ENCODE measurements around the gene PPP6R3.

DNA sequence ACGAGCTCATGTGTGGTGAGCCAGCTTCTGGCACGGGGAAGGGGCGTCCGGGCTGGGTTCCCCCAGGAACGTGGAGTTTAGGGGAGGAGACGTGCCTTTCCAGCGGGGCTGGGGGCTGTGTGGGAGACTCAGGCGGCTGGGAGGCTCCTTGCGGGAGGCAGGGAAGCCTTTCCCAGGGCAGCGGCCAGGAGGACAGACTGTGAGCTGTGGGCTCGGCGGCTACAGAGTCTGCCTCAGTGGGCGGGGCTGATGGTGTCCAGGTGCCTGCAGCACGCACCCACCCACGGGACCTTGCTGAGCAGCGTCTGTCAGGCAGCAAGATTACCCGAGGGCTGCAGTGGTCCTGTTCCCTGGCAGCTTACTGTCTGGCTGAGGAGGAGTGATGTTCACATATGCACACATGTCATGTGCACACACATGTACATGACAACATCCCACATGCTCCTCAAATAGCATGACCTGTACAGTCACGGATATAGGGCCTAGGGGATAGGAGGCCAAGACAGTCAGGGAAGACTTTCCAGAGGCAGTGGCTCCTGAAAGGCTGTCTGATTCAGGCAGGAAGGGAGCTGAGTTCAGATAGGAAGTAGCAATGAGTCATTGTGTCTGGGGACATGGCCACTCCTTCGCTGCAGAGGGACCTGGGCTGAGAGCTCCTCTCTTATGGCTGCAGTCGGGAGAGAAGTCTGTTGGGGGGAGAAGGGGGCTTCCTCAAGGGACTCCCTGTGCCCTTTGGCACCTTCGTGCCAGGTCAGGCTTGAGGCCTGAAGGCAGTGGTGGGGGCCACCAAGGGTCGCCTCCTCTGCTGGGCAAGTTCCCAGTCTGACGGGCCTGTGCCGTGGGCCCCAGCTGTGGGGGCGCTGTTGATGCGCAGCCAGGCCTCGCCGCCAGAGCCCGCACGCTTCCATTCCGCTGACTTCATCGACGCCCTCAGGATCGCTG, 23.3 kb upstream of the PPP6R3 start:
- TF ChIP-seq POLR2A (IDR thresholded peaks at IDR 0.05) = no peak
- no peak for TF ChIP-seq CTCF (IDR thresholded peaks at IDR 0.05)

Data from vagina (tissue), 2 donors.